Immature natural killer cell (primary cell): Measurements from ENCODE around the gene NBAS. TPM values are rescaled to one million over a fixed set of nuclear protein-coding genes. Genes with fewer than 3 reads are reported as not detected.

Experiments used
- DNase-seq, 3 donors: peaks; one replicate each; pipeline ENCODE4 v3.0.0; 2022; ENCODE audit warnings: mixed read lengths in 1 of 3
- H3K27ac Mint-ChIP-seq, 6 donors: one replicate each; pipeline ENCODE4 v1.8.0; 2020; ENCODE audit warnings: mixed read lengths in 6 of 6, mild to moderate bottlenecking in 5 of 6, inconsistent platforms in 4 of 6, moderate library complexity in 3 of 6
- H3K27me3 Mint-ChIP-seq, 3 donors: one replicate each; pipeline ENCODE4 v1.8.0; 2020 to 2021; ENCODE audit warnings: low read depth in 3 of 3, mild to moderate bottlenecking in 3 of 3, mixed read lengths in 3 of 3, moderate library complexity in 3 of 3, inconsistent platforms in 1 of 3
- H3K36me3 Mint-ChIP-seq, 3 donors: one replicate each; pipeline ENCODE4 v1.8.0; 2020; ENCODE audit warnings: mixed read lengths in 3 of 3, inconsistent platforms in 2 of 3, mild to moderate bottlenecking in 2 of 3
- H3K4me1 Mint-ChIP-seq, 2 donors: one replicate each; pipeline ENCODE4 v1.8.0; 2020; ENCODE audit warnings: inconsistent platforms in 2 of 2, mild to moderate bottlenecking in 2 of 2, mixed read lengths in 2 of 2, moderate library complexity in 1 of 2
- H3K4me3 Mint-ChIP-seq, 5 donors: one replicate each; pipeline ENCODE4 v1.8.0; 2020; ENCODE audit warnings: mild to moderate bottlenecking in 5 of 5, mixed read lengths in 5 of 5, inconsistent platforms in 3 of 5, moderate library complexity in 3 of 5
- H3K9me3 Mint-ChIP-seq, 6 donors: one replicate each; pipeline ENCODE4 v1.8.0; 2020; ENCODE audit warnings: mild to moderate bottlenecking in 6 of 6, mixed read lengths in 6 of 6, inconsistent platforms in 4 of 6, moderate library complexity in 3 of 6
- polyA plus RNA-seq, 3 donors: library from polyadenylated mRNA; unstranded; fragments of 300-500 nt; fragmentation: Illumina TruSeq; gene quantifications; one replicate each; pipeline ENCODE4 v1.2.3, GENCODE V29; 2021

Gene NBAS
- polyA plus RNA-seq, 3 donors from 2014 or later: 10.8 to 21.0 (median 11.6) TPM

- H3K27ac Mint-ChIP-seq: peak overlapping the region; percentile 38 to 89 (median 60)
- no peak for DNase-seq
- H3K36me3 Mint-ChIP-seq: peaks cover 25 to 51% (median 29%) of the 10 kb centered on the region in 3 donors
- H3K27me3 Mint-ChIP-seq: peaks cover 8 to 12% (median 11%) of the 10 kb centered on the region in 3 donors
- peaks cover 92 to 93% of the 10 kb centered on the region in 2 donors for H3K4me1 Mint-ChIP-seq
- H3K9me3 Mint-ChIP-seq: peaks cover 20 to 32% (median 23%) of the 10 kb centered on the region in 6 donors
- peak overlapping the region in 1 of 5 donors; percentile 14 for H3K4me3 Mint-ChIP-seq
These were observed 247.5 kb downstream of the NBAS start for GRCh38 chr2:15313657-15314056.

DNA sequence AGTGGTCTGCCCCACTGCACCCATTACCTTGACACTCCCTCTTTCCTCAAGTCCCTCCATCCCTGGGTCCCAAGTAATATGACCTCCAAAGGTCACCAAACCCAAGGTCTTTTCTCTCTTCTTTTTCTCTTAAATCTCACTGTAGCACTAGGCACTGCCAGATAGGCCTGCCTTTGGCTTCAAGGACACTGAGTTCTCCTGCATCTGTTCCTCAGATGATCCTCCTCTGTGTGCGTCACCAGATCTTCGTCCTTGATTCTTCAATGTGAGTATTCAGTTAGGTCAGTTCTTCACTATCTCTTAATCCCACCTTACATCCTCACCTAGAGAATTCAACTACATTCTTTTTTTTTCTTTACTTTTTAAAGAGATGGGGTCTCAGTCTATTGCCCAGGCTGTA, 249.2 kb downstream of the NBAS start:
- peak overlapping the region; percentile 90 to 94 (median 93) for H3K27ac Mint-ChIP-seq
- peaks cover 4 to 14% (median 7%) of the 10 kb centered on the region in 6 donors for H3K9me3 Mint-ChIP-seq
- H3K36me3 Mint-ChIP-seq: peaks cover 14 to 50% (median 21%) of the 10 kb centered on the region in 3 donors
- peaks cover 80 to 81% of the 10 kb centered on the region in 2 donors for H3K4me1 Mint-ChIP-seq
- peak overlapping the region; percentile 51 to 82 (median 72) for H3K4me3 Mint-ChIP-seq
- H3K27me3 Mint-ChIP-seq: peaks cover 7 to 12% (median 9%) of the 10 kb centered on the region in 3 donors
- no peak for DNase-seq

DNA sequence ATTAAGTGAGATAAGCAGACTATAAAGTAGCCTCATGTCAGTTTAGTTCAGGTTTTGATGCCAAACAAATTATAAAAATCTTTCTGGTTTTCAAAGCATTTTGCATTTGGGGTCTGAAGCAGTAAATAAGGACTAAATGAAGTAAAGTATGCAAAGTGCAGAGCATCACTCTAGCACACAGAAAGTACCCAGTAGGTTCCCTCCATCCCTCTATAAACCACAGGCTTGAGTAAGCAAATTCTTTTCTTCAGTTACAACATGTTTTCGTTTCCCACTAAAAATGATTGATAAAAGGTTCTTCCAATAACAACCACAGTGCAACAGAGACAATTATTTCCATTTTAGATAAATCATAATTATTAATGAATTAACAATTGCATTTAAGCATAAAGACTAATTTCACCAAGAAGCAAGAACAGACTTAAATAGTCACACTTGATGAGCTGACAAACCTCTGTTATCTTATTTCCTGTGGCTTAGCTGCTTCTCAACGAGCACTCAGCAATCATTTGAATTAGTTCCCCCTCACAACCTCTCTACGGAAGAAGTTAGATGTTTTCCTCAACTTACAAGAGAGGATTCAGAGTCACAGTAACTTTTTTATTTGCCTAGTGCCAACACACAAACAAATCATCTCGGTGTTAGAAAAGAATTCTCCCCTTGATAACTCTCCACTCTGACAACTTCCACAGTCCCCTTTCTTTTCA, 249.8 kb downstream of the NBAS start:
- H3K36me3 Mint-ChIP-seq: peaks cover 8 to 47% (median 19%) of the 10 kb centered on the region in 3 donors
- peaks cover 3 to 6% (median 4%) of the 10 kb centered on the region in 3 donors for H3K27me3 Mint-ChIP-seq
- H3K4me3 Mint-ChIP-seq: peak overlapping the region; percentile 51 to 82 (median 72)
- DNase-seq: peak; percentile 15 to 36 (median 27)
- peak overlapping the region; percentile 90 to 94 (median 93) for H3K27ac Mint-ChIP-seq
- peaks cover 0 to 9% (median 2%) of the 10 kb centered on the region in 6 donors for H3K9me3 Mint-ChIP-seq
- peaks cover 74 to 75% of the 10 kb centered on the region in 2 donors for H3K4me1 Mint-ChIP-seq

DNA sequence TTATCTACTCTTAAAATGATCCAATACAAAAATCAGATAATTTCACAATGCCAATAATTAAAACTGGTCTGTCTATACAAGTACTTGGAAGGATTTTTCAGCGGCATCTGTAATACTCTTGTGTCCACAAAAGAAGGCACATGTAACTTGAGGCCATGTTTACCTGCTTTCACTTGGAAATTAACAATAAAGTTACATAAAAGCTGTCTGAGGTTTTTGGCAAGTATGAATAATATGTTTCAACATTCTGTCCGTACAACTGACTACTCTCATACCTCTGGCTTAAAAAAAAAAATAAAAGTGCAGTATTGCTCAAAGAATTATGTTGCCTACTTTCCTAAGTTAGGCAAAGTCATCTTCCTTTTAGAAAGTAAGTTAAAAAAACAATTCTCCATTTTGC, 253.6 kb downstream of the NBAS start:
- Mint-ChIP-seq H3K27me3 (peaks cover 0 to 2% (median 0%) of the 10 kb centered on the region in 3 donors), H3K4me3 (no peak overlapping the region), H3K36me3 (peaks cover 34 to 56% (median 42%) of the 10 kb centered on the region in 3 donors), H3K9me3 (peaks cover 0 to 12% (median 0%) of the 10 kb centered on the region in 6 donors), H3K27ac (no peak overlapping the region), H3K4me1 (peaks cover 36 to 38% of the 10 kb centered on the region in 2 donors)
- no peak for DNase-seq

GRCh38 chr2:15306706-15307105, 254.4 kb downstream of the NBAS start:
- peaks cover 0 to 12% (median 0%) of the 10 kb centered on the region in 6 donors for H3K9me3 Mint-ChIP-seq
- H3K27me3 Mint-ChIP-seq: peaks cover 0 to 2% (median 0%) of the 10 kb centered on the region in 3 donors
- H3K36me3 Mint-ChIP-seq: peaks cover 42 to 64% (median 51%) of the 10 kb centered on the region in 3 donors
- no peak overlapping the region for H3K27ac Mint-ChIP-seq
- no peak for DNase-seq
- H3K4me3 Mint-ChIP-seq: no peak overlapping the region
- peaks cover 27 to 30% of the 10 kb centered on the region in 2 donors for H3K4me1 Mint-ChIP-seq

- DNase-seq: no peak
- Mint-ChIP-seq H3K9me3 (peaks cover 0 to 12% (median 0%) of the 10 kb centered on the region in 6 donors), H3K4me1 (peaks cover 4 to 8% of the 10 kb centered on the region in 2 donors), H3K27ac (no peak overlapping the region), H3K36me3 (peaks cover 61 to 62% (median 62%) of the 10 kb centered on the region in 3 donors), H3K4me3 (no peak overlapping the region), H3K27me3 (peaks cover 0 to 5% (median 0%) of the 10 kb centered on the region in 3 donors)
These were observed 257.3 kb downstream of the NBAS start for GRCh38 chr2:15303874-15304273.

DNA sequence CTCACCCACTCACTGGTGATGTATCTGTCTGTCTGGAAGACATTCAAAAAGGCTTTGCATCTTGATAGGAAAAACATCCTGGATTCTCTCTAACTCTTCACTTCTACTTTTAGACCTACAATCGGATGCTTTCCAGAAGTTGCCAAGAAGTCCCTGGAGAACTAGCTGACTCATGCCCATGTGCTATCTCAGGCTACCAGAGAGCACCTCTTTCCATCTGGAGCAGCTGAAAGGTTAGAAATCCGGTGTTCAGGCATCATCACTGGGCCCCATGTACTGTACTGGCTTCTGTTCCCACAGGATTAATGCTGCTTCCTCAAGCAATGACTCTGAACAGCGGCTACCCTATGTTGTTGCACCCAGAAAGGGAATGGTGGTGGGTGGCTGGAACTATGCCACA, 259.0 kb downstream of the NBAS start:
- no peak for DNase-seq
- H3K4me1 Mint-ChIP-seq: peaks cover 4 to 5% of the 10 kb centered on the region in 2 donors
- H3K4me3 Mint-ChIP-seq: no peak overlapping the region
- peaks cover 60 to 69% (median 67%) of the 10 kb centered on the region in 3 donors for H3K36me3 Mint-ChIP-seq
- H3K9me3 Mint-ChIP-seq: peaks cover 0 to 12% (median 0%) of the 10 kb centered on the region in 6 donors
- H3K27ac Mint-ChIP-seq: peak overlapping the region in 1 of 6 donors; percentile 22
- peaks cover 0 to 5% (median 0%) of the 10 kb centered on the region in 3 donors for H3K27me3 Mint-ChIP-seq

- DNase-seq: no peak
- Mint-ChIP-seq H3K27ac (peak overlapping the region in 3 of 6 donors; percentile 1 to 79 (median 71)), H3K4me1 (peaks cover 4 to 5% of the 10 kb centered on the region in 2 donors), H3K36me3 (peaks cover 59 to 73% (median 67%) of the 10 kb centered on the region in 3 donors), H3K9me3 (peaks cover 0 to 12% (median 0%) of the 10 kb centered on the region in 6 donors), H3K4me3 (no peak overlapping the region), H3K27me3 (peaks cover 0 to 5% (median 0%) of the 10 kb centered on the region in 3 donors)
These were observed 260.2 kb downstream of the NBAS start for GRCh38 chr2:15300624-15301573.

DNA sequence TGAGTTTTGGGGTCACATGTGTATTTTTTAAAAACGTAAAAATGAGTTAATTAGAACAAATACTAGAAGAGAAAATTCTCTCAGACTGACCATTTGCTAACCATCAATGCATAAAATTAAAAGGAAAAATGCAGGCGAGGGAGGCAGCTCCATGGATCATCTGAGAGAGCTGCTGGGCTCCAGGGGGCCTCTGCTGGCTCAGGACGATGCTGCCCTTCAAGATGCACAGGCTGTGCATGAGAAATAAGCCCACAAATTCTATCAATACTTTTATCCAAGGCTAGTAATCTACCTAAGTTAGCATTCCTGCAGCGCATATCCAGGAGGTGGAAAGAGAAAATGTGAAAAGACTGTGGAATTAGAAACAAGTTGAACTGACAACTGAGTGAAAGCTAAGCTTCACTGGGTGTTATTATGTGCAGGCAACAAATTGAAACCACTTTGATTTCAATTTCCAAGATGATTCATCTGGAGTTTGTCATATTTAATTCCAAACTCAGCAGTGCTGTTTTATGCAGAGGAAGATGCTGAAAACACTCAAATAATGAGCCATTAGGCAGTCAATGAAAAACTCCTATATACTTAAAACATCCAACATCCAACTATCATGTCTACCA, 261.1 kb downstream of the NBAS start:
- Mint-ChIP-seq H3K4me1 (peaks cover 4 to 5% of the 10 kb centered on the region in 2 donors), H3K27ac (peak overlapping the region in 2 of 6 donors; percentile 1 to 71), H3K9me3 (peaks cover 0 to 8% (median 0%) of the 10 kb centered on the region in 6 donors), H3K36me3 (peaks cover 53 to 72% (median 59%) of the 10 kb centered on the region in 3 donors), H3K4me3 (no peak overlapping the region), H3K27me3 (peaks cover 0 to 4% (median 0%) of the 10 kb centered on the region in 3 donors)
- no peak for DNase-seq

GRCh38 chr2:15298770-15299169, 262.4 kb downstream of the NBAS start:
- Mint-ChIP-seq H3K4me3 (no peak overlapping the region), H3K27ac (no peak overlapping the region), H3K36me3 (peaks cover 46 to 67% (median 50%) of the 10 kb centered on the region in 3 donors), H3K27me3 (peaks cover 0 to 2% (median 0%) of the 10 kb centered on the region in 3 donors), H3K4me1 (peaks cover 4 to 5% of the 10 kb centered on the region in 2 donors), H3K9me3 (no peaks in the 10 kb centered on the region)
- no peak for DNase-seq

- H3K27ac Mint-ChIP-seq: no peak overlapping the region
- no peak for DNase-seq
- no peak overlapping the region for H3K4me3 Mint-ChIP-seq
- peaks cover 0 to 3% (median 0%) of the 10 kb centered on the region in 3 donors for H3K27me3 Mint-ChIP-seq
- H3K9me3 Mint-ChIP-seq: no peaks in the 10 kb centered on the region
- peaks cover 12 to 47% (median 33%) of the 10 kb centered on the region in 3 donors for H3K36me3 Mint-ChIP-seq
- H3K4me1 Mint-ChIP-seq: no peaks in the 10 kb centered on the region
These were observed 267.7 kb downstream of the NBAS start for GRCh38 chr2:15293262-15293937.

- H3K4me3 Mint-ChIP-seq: no peak overlapping the region
- no peaks in the 10 kb centered on the region for H3K4me1 Mint-ChIP-seq
- H3K36me3 Mint-ChIP-seq: peaks cover 26 to 44% (median 41%) of the 10 kb centered on the region in 3 donors
- peaks cover 0 to 4% (median 1%) of the 10 kb centered on the region in 3 donors for H3K27me3 Mint-ChIP-seq
- no peak overlapping the region for H3K27ac Mint-ChIP-seq
- no peak for DNase-seq
- H3K9me3 Mint-ChIP-seq: no peaks in the 10 kb centered on the region
These were observed 273.5 kb downstream of the NBAS start for GRCh38 chr2:15287447-15288184.
